Neural crest cell (in vitro differentiated cells): ENCODE results near the gene IDI2. TPM values are rescaled to one million over a fixed set of nuclear protein-coding genes. Genes with fewer than 3 reads are reported as not detected.

ENCODE experiments used
- DNase-seq: peaks from one replicate; pipeline ENCODE4 v3.0.0; 2021; ENCODE audit warnings: low read depth, mixed read lengths, low spot score
- H3K27ac Mint-ChIP-seq: one replicate; pipeline ENCODE4 v1.8.0; 2021; ENCODE audit warnings: mild to moderate bottlenecking, mixed read lengths; ENCODE audit not compliant: unreplicated experiment
- H3K27me3 Mint-ChIP-seq: 2 replicates; pipeline ENCODE4 v1.8.0; 2021; ENCODE audit warnings: low read depth, mild to moderate bottlenecking, mixed read lengths
- H3K36me3 Mint-ChIP-seq: 2 replicates; pipeline ENCODE4 v1.8.0; 2021; ENCODE audit warnings: low read depth, mild to moderate bottlenecking, mixed read lengths
- H3K4me1 Mint-ChIP-seq: 2 replicates; pipeline ENCODE4 v1.8.0; 2021; ENCODE audit warnings: mixed read lengths
- H3K4me3 Mint-ChIP-seq: one replicate; pipeline ENCODE4 v1.8.0; 2021; ENCODE audit warnings: mild to moderate bottlenecking, mixed read lengths
- H3K9me3 Mint-ChIP-seq: 2 replicates; pipeline ENCODE4 v1.8.0; 2021; ENCODE audit warnings: mixed read lengths
- total RNA-seq: library from RNA; stranded (reverse); gene quantifications from 2 replicates; pipeline ENCODE4 v1.2.1, GENCODE V29; 2021
- TF ChIP-seq, protein P1 (sequence below): fragments of 200-600 bp; sonication (generic); conservative IDR thresholded peaks from 2 replicates; pipeline ENCODE4 v1.5.0; 2021; ENCODE audit warnings: antibody characterized with exemption, mild to moderate bottlenecking

Gene IDI2
- total RNA-seq, 1 donor from 2014 or later = not detected

DNA sequence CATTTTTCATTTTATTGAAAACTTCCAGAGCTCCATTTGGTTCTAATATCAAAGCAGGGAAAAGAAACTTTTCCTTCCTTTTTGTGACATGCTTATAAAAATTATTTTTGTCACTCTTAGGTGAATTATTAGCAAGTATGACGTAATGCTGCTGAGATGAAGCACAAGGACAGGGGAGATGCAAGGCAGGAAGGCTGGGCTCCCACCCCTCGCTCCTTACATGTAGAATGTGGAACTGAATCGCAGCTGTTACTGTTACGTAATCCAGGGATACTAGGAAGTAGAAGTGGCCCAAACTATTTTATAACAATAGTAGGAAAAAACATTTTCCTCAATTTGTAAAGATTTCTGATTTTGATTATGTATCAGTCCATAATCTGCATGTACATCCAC, 54.5 kb downstream of the IDI2 start:
- H3K4me1 Mint-ChIP-seq = peaks cover 11% of the 10 kb centered on the region
- no peak overlapping the region for H3K27ac Mint-ChIP-seq
- peaks cover under 1% of the 10 kb centered on the region for H3K36me3 Mint-ChIP-seq
- TF ChIP-seq, protein P1, sequence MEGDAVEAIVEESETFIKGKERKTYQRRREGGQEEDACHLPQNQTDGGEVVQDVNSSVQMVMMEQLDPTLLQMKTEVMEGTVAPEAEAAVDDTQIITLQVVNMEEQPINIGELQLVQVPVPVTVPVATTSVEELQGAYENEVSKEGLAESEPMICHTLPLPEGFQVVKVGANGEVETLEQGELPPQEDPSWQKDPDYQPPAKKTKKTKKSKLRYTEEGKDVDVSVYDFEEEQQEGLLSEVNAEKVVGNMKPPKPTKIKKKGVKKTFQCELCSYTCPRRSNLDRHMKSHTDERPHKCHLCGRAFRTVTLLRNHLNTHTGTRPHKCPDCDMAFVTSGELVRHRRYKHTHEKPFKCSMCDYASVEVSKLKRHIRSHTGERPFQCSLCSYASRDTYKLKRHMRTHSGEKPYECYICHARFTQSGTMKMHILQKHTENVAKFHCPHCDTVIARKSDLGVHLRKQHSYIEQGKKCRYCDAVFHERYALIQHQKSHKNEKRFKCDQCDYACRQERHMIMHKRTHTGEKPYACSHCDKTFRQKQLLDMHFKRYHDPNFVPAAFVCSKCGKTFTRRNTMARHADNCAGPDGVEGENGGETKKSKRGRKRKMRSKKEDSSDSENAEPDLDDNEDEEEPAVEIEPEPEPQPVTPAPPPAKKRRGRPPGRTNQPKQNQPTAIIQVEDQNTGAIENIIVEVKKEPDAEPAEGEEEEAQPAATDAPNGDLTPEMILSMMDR = no peak
- no peak for DNase-seq
- no peaks in the 10 kb centered on the region for H3K9me3 Mint-ChIP-seq
- no peak overlapping the region for H3K4me3 Mint-ChIP-seq
- H3K27me3 Mint-ChIP-seq = peaks cover 2% of the 10 kb centered on the region

DNA sequence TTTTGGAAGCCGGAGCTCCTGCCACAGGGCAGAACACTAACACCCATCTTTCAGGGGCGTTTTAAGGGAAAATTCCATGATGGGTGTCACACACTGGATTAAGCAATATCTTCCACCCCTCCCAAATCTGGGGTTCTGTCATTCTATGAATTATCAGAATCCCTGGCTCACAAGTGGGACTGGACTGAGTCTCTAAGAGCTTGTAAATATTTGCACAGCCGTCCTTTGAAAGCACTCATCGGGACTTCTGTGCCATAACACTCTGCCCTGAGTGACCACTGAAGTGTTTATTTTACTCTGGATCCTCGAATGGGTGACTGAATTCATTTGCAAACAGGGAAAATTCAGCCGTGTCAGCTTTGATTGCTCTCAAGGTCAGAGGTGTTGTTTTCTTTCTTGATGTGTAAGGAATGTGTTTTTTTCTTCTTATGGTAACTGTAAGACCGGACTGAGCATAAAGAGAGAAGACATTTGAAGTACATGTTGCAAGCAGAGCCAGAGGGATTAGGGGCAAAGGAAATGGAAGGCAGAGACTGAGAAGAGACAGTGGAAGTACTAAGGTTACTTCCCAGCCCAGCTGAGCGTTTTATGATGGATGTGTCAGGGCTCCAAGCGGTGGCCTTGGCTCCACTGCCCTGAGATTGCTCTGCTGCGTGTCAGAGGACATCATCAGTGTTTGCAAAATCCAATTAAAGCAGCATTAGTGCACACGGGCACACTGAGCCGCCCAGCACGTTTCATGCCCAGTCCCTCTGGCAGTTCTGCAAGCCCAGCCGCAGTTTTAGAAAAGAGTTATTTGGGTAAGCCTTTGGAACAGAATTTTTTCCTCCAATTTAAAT, 55.1 kb downstream of the IDI2 start:
- TF ChIP-seq, protein P1 = no peak
- Mint-ChIP-seq H3K27ac (no peak overlapping the region), H3K36me3 (no peaks in the 10 kb centered on the region), H3K4me3 (no peak overlapping the region), H3K4me1 (peaks cover 11% of the 10 kb centered on the region), H3K9me3 (no peaks in the 10 kb centered on the region), H3K27me3 (peaks cover 2% of the 10 kb centered on the region)
- DNase-seq = no peak

DNA sequence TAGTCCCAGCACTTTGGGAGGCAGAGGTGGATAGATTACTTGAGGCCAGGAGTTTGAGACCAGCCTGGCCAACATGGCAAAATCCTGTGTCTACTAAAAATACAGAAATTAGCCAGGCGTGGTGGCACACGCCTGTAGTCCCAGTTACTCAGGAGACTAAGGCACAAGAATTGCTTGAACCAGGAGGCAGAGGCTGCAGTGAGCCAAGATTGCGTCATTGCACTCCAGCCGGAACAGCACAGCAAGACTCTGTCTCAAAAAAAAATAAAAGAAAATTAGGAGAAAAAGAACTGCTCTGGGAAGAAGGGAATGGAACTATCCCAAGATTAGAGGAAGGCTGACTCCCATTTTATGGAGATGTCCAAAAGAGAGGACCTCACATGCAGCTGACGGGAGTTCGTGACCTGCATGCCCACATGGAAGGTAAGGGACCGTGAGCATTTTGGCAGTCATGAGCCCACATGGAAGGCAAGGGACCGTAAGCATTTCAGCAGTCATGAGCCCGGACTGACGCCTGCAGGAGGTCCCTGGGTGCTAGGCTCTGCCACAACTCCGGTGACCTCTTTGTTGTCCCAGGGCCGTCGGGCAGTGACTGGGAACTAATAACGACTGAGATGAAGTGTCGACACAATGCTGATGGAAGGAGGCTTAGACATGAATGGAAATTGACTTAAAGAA, 56.0 kb downstream of the IDI2 start:
- TF ChIP-seq, protein P1 = no peak
- Mint-ChIP-seq H3K4me3 (no peak overlapping the region), H3K36me3 (no peaks in the 10 kb centered on the region), H3K4me1 (peaks cover 11% of the 10 kb centered on the region), H3K27me3 (peaks cover 2% of the 10 kb centered on the region), H3K27ac (peak overlapping the region; percentile 24), H3K9me3 (no peaks in the 10 kb centered on the region)
- DNase-seq = no peak

Other genes starting within 250 kb of the IDI2 start
- gene LARP4B, start 94.2 kb downstream of the IDI2 start, total RNA-seq = 75.2 and 75.4 TPM in 2 replicates
- gene GTPBP4, start 37.4 kb downstream of the IDI2 start, total RNA-seq = 69.6 and 79.8 TPM in 2 replicates
- 110 and 114 TPM in 2 replicates for gene IDI1, start 23.3 kb upstream of the IDI2 start, total RNA-seq
- gene WDR37, start 30.5 kb upstream of the IDI2 start, total RNA-seq = 19.3 and 19.5 TPM in 2 replicates